ENCODE data around the gene INCENP. TPM values are rescaled to one million over a fixed set of nuclear protein-coding genes. Genes with fewer than 3 reads are reported as not detected.

The INCENP gene
- total RNA-seq, 1 donor from 2014 or later, result 26.2 TPM

- DNase-seq (ENCODE audit: extremely low spot score, unreplicated experiment), result no peak
- no peaks in the 10 kb centered on the region for H3K36me3 Mint-ChIP-seq (ENCODE audit: unreplicated experiment)
- H3K27ac Mint-ChIP-seq (ENCODE audit: unreplicated experiment), result no peak overlapping the region
- peaks cover 10% of the 10 kb centered on the region for H3K27me3 Mint-ChIP-seq (ENCODE audit: unreplicated experiment)
- H3K9me3 Mint-ChIP-seq (ENCODE audit: unreplicated experiment), result peaks cover 8% of the 10 kb centered on the region
- no peaks in the 10 kb centered on the region for H3K4me1 Mint-ChIP-seq (ENCODE audit: unreplicated experiment)
- TF ChIP-seq CTCF (IDR thresholded peaks at IDR 0.05), result no peak
- no peak overlapping the region for H3K4me3 Mint-ChIP-seq (ENCODE audit: unreplicated experiment)
These were observed 8.6 kb upstream of the INCENP start for GRCh38 chr11:62115085-62115694.

GRCh38 chr11:62116451-62116850 lies 7.4 kb upstream of the INCENP start:
- H3K27me3 Mint-ChIP-seq (ENCODE audit: unreplicated experiment), result peaks cover 10% of the 10 kb centered on the region
- H3K4me1 Mint-ChIP-seq (ENCODE audit: unreplicated experiment), result no peaks in the 10 kb centered on the region
- no peak overlapping the region for H3K4me3 Mint-ChIP-seq (ENCODE audit: unreplicated experiment)
- peaks cover 8% of the 10 kb centered on the region for H3K9me3 Mint-ChIP-seq (ENCODE audit: unreplicated experiment)
- TF ChIP-seq CTCF (IDR thresholded peaks at IDR 0.05), result no peak
- H3K36me3 Mint-ChIP-seq (ENCODE audit: unreplicated experiment), result no peaks in the 10 kb centered on the region
- H3K27ac Mint-ChIP-seq (ENCODE audit: unreplicated experiment), result no peak overlapping the region
- DNase-seq (ENCODE audit: extremely low spot score, unreplicated experiment), result no peak

- Mint-ChIP-seq H3K27me3 (ENCODE audit: unreplicated experiment) (peaks cover 8% of the 10 kb centered on the region), H3K4me1 (ENCODE audit: unreplicated experiment) (peaks cover 6% of the 10 kb centered on the region), H3K9me3 (ENCODE audit: unreplicated experiment) (peaks cover 8% of the 10 kb centered on the region), H3K27ac (ENCODE audit: unreplicated experiment) (no peak overlapping the region), H3K36me3 (ENCODE audit: unreplicated experiment) (no peaks in the 10 kb centered on the region), H3K4me3 (ENCODE audit: unreplicated experiment) (no peak overlapping the region)
- TF ChIP-seq CTCF (IDR thresholded peaks at IDR 0.05), result no peak
- DNase-seq (ENCODE audit: extremely low spot score, unreplicated experiment), result no peak
These were observed 4.2 kb upstream of the INCENP start for GRCh38 chr11:62119569-62119968.

GRCh38 chr11:62120001-62120400 lies 3.8 kb upstream of the INCENP start:
- Mint-ChIP-seq H3K36me3 (ENCODE audit: unreplicated experiment) (no peaks in the 10 kb centered on the region), H3K4me1 (ENCODE audit: unreplicated experiment) (peaks cover 10% of the 10 kb centered on the region), H3K4me3 (ENCODE audit: unreplicated experiment) (no peak overlapping the region)

GRCh38 chr11:62120431-62120830 lies 3.4 kb upstream of the INCENP start:
- H3K9me3 Mint-ChIP-seq (ENCODE audit: unreplicated experiment), result peaks cover 8% of the 10 kb centered on the region
- no peaks in the 10 kb centered on the region for H3K36me3 Mint-ChIP-seq (ENCODE audit: unreplicated experiment)
- no peak for DNase-seq (ENCODE audit: extremely low spot score, unreplicated experiment)
- H3K4me3 Mint-ChIP-seq (ENCODE audit: unreplicated experiment), result no peak overlapping the region
- no peak for TF ChIP-seq CTCF (IDR thresholded peaks at IDR 0.05)
- H3K27me3 Mint-ChIP-seq (ENCODE audit: unreplicated experiment), result peaks cover 4% of the 10 kb centered on the region
- no peak overlapping the region for H3K27ac Mint-ChIP-seq (ENCODE audit: unreplicated experiment)
- H3K4me1 Mint-ChIP-seq (ENCODE audit: unreplicated experiment), result peaks cover 14% of the 10 kb centered on the region

More at GRCh38 chr11:62120001-62120400, 3.8 kb upstream of the INCENP start:
- TF ChIP-seq CTCF (IDR thresholded peaks at IDR 0.05), result no peak
- Mint-ChIP-seq H3K9me3 (ENCODE audit: unreplicated experiment) (peaks cover 8% of the 10 kb centered on the region), H3K27me3 (ENCODE audit: unreplicated experiment) (peaks cover 4% of the 10 kb centered on the region), H3K27ac (ENCODE audit: unreplicated experiment) (no peak overlapping the region)
- DNase-seq (ENCODE audit: extremely low spot score, unreplicated experiment), result no peak

Measured in osteocyte (in vitro differentiated cells).